ENCODE results near the gene MPRIP. TPM values are rescaled to one million over a fixed set of nuclear protein-coding genes. Genes with fewer than 3 reads are reported as not detected.
A peak's percentile ranks its signal among the peaks of the same experiment; 100 is the strongest.

MPRIP gene
- total RNA-seq, 1 donor from 2014 or later = 345 TPM

GRCh38 chr17:17064322-17064721 lies 22.1 kb downstream of the MPRIP start:
- no peaks in the 10 kb centered on the region for H3K36me3 Mint-ChIP-seq (ENCODE audit: low read depth)
- peaks cover 80% of the 10 kb centered on the region for H3K4me1 Mint-ChIP-seq (ENCODE audit: low read depth)
- no peak overlapping the region for H3K4me3 Mint-ChIP-seq (ENCODE audit: unreplicated experiment)
- H3K9me3 Mint-ChIP-seq (ENCODE audit: low read depth) = no peaks in the 10 kb centered on the region
- H3K27me3 Mint-ChIP-seq (ENCODE audit: low read depth) = no peaks in the 10 kb centered on the region
- no peak for TF ChIP-seq CTCF (IDR thresholded peaks at IDR 0.05)
- H3K27ac Mint-ChIP-seq (ENCODE audit: unreplicated experiment) = peak overlapping the region; percentile 87
- DNase-seq (ENCODE audit: low spot score) = peak; percentile 37

- H3K9me3 Mint-ChIP-seq (ENCODE audit: low read depth) = peaks cover 5% of the 10 kb centered on the region
- no peaks in the 10 kb centered on the region for H3K27me3 Mint-ChIP-seq (ENCODE audit: low read depth)
- H3K4me3 Mint-ChIP-seq (ENCODE audit: unreplicated experiment) = no peak overlapping the region
- no peak for DNase-seq (ENCODE audit: low spot score)
- H3K27ac Mint-ChIP-seq (ENCODE audit: unreplicated experiment) = peak overlapping the region; percentile 22
- TF ChIP-seq CTCF (IDR thresholded peaks at IDR 0.05) = no peak
- H3K36me3 Mint-ChIP-seq (ENCODE audit: low read depth) = peaks cover 6% of the 10 kb centered on the region
- H3K4me1 Mint-ChIP-seq (ENCODE audit: low read depth) = peaks cover 89% of the 10 kb centered on the region
Observed at GRCh38 chr17:17066021-17066420, 23.8 kb downstream of the MPRIP start.

- no peak for DNase-seq (ENCODE audit: low spot score)
- Mint-ChIP-seq H3K4me3 (ENCODE audit: unreplicated experiment) (peak overlapping the region; percentile 41), H3K36me3 (ENCODE audit: low read depth) (peaks cover 6% of the 10 kb centered on the region), H3K4me1 (ENCODE audit: low read depth) (peaks cover 94% of the 10 kb centered on the region), H3K27me3 (ENCODE audit: low read depth) (no peaks in the 10 kb centered on the region), H3K9me3 (ENCODE audit: low read depth) (peaks cover 5% of the 10 kb centered on the region), H3K27ac (ENCODE audit: unreplicated experiment) (peak overlapping the region; percentile 95)
- TF ChIP-seq CTCF (IDR thresholded peaks at IDR 0.05) = no peak
Observed at GRCh38 chr17:17067257-17067656, 25.0 kb downstream of the MPRIP start.

- Mint-ChIP-seq H3K27ac (ENCODE audit: unreplicated experiment) (peak overlapping the region; percentile 6), H3K27me3 (ENCODE audit: low read depth) (no peaks in the 10 kb centered on the region), H3K9me3 (ENCODE audit: low read depth) (peaks cover 5% of the 10 kb centered on the region), H3K4me1 (ENCODE audit: low read depth) (peaks cover 93% of the 10 kb centered on the region), H3K36me3 (ENCODE audit: low read depth) (peaks cover 6% of the 10 kb centered on the region), H3K4me3 (ENCODE audit: unreplicated experiment) (no peak overlapping the region)
- DNase-seq (ENCODE audit: low spot score) = no peak
- TF ChIP-seq CTCF (IDR thresholded peaks at IDR 0.05) = no peak
Observed at GRCh38 chr17:17069849-17070248, 27.6 kb downstream of the MPRIP start.

GRCh38 chr17:17070931-17071330 lies 28.7 kb downstream of the MPRIP start:
- Mint-ChIP-seq H3K36me3 (ENCODE audit: low read depth) (peaks cover 6% of the 10 kb centered on the region), H3K4me3 (ENCODE audit: unreplicated experiment) (no peak overlapping the region), H3K9me3 (ENCODE audit: low read depth) (peaks cover 5% of the 10 kb centered on the region), H3K27me3 (ENCODE audit: low read depth) (no peaks in the 10 kb centered on the region), H3K4me1 (ENCODE audit: low read depth) (peaks cover 94% of the 10 kb centered on the region), H3K27ac (ENCODE audit: unreplicated experiment) (peak overlapping the region; percentile 9)
- peak; percentile 43 for DNase-seq (ENCODE audit: low spot score)
- TF ChIP-seq CTCF (IDR thresholded peaks at IDR 0.05) = no peak

All from chondrocyte (in vitro differentiated cells).